Placental pericyte (primary cell): ENCODE data around the gene ZNF770. TPM values are rescaled to one million over a fixed set of nuclear protein-coding genes. Genes with fewer than 3 reads are reported as not detected.

ENCODE experiments used
- total RNA-seq: library from RNA; depleted of rRNA; stranded (reverse); fragments of >200 nt; gene quantifications from 2 replicates; pipeline ENCODE4 v1.2.3, GENCODE V29; 2012

ZNF770 gene, protein sequence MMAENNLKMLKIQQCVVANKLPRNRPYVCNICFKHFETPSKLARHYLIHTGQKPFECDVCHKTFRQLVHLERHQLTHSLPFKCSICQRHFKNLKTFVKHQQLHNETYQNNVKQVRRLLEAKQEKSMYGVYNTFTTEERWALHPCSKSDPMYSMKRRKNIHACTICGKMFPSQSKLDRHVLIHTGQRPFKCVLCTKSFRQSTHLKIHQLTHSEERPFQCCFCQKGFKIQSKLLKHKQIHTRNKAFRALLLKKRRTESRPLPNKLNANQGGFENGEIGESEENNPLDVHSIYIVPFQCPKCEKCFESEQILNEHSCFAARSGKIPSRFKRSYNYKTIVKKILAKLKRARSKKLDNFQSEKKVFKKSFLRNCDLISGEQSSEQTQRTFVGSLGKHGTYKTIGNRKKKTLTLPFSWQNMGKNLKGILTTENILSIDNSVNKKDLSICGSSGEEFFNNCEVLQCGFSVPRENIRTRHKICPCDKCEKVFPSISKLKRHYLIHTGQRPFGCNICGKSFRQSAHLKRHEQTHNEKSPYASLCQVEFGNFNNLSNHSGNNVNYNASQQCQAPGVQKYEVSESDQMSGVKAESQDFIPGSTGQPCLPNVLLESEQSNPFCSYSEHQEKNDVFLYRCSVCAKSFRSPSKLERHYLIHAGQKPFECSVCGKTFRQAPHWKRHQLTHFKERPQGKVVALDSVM
- total RNA-seq = 36.8 and 46.4 TPM in 2 replicates

DNA sequence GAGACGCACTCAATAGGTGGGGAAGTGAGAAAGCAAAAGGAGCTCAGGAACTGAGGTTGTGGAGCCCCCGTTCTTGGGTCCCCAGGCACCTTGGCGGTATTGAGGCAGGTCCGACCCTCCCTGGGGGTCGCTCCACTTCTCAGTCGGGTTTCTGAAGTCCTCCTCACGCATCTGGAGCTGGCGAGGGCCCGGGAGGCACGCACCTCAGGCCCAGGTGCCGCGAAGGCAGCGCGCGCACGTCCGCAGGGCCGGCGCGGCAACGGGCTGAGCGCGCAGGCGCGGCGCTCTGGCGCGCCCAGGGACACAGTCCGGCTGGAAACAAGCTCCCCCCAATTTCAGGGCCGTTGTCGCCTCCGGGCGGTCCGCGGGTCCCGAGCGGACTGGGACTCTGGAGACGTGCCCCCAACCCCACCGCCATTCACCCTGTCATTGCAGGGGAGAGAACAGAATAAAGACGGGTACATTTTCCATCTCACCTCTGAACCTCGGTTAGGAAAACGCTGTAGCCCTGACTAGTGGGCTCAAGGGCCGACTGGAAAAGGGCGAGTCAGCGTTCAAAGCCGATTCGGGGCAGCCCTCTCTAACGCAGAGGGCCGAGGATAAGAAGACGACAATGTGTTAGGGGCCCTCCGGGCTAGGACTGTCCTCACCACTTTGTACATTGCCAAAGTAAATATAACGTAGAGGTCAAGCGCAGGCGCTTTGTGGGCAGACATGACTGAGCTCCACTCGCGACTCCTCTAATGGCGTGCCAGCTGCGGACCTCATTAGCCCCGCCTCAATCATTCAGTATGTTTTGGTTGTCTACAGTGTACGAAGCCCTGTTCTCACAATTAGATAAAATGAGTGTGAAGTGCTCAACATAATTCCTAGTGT, at the start of gene ZNF770:
Gene ZNF770, minus strand, starts transcription at position 261 of the 876 bp plus-strand sequence. CDS start 4,853 bp downstream, outside the sequence.

DNA sequence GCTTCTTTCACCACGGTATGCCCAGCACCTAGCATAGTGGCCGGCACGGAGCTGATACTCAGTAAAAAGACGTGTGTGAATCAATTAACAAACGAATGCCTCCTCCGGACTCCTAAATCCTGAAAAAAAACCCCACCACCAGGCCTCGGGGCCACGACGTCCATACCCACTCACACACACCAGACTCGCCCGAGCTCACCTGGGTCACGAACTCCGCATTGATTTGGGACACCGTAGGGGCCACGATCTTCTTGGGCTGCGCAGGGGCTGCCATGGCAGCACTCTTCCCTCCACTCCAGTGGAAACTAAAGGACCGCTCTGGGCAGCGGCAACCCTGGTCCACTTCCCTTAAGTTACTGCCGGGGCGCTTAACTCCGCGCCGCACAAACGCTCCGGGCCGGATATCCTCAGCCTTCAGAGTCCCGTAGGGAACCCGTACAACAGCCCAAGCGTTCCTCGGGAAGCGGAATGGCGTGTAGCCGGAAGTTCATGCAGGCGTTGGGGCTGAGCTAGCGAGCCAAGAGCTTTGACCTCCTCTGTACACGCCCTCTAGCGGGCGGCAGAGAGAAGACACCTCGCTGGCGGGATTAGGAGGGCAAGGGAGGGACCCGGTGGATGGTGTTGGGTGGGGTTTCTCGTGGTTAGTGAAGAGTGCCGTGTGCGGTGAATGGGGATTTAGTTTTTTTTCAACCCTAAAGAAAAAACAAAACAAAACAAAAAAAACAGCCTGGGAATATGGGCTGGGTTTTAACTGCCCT, 18.6 kb downstream of the ZNF770 start, which contains the start of gene AQR:
Gene AQR, minus strand, starts transcription at position 403 of the 758 bp plus-strand sequence. Its CDS starts 129 bp downstream, at position 274.

Other genes starting within 250 kb of the ZNF770 start
- not detected in 2 replicates for gene GJD2, start 233.3 kb downstream of the ZNF770 start, total RNA-seq
- under 0.01 and 1.4 TPM in 2 replicates for gene ACTC1, start 192.7 kb downstream of the ZNF770 start, total RNA-seq
- gene AQR, start 18.5 kb downstream of the ZNF770 start, total RNA-seq = 28.4 and 35.2 TPM in 2 replicates
- gene NANOGP8, start 97.0 kb upstream of the ZNF770 start, total RNA-seq = not detected in 2 replicates